ENCODE results near the gene PIGK.
A peak's percentile ranks its signal among the peaks of the same experiment; 100 is the strongest.

PIGK gene

DNA sequence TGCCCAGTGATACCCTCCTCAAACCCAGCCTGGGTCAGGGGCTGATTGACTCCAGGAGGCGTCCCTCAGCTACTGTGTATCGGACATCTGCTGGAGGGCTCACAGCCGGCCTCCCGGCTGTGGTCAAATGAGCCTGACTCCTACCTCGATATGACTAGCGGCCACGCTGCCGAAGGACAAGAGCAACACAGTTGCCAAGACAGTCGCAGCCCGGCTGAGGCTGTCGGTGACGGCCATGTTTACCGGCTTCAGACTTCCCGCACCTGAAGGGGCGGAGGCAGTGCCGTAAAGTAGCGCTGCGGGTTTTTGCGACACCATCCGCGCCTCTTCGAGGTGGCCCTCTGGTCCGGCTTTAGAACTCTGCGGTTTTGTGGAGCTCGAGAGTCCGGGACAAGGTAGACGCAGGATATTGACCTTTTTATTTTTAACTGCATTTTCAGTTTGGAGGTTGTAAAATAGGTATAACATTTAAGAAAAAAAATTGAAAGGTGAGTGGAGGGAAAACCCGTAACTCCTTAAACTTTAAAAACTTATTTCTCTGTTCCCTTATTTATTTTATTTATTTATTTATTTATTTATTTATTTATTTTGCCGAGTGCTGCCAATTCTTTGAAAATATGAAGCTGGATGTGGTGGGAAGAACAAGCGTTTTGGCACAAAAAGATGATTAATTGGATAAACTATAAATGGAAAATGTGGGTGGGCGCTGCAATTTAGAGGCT is at the start of gene PIGK:
TSS of gene PIGK (minus strand) at position 265 of the 722 bp plus-strand sequence. CDS start at position 237, 28 bp downstream.
- DNase-seq (ENCODE audit: low read depth) = peak; percentile 37
- TF ChIP-seq, protein P1, sequence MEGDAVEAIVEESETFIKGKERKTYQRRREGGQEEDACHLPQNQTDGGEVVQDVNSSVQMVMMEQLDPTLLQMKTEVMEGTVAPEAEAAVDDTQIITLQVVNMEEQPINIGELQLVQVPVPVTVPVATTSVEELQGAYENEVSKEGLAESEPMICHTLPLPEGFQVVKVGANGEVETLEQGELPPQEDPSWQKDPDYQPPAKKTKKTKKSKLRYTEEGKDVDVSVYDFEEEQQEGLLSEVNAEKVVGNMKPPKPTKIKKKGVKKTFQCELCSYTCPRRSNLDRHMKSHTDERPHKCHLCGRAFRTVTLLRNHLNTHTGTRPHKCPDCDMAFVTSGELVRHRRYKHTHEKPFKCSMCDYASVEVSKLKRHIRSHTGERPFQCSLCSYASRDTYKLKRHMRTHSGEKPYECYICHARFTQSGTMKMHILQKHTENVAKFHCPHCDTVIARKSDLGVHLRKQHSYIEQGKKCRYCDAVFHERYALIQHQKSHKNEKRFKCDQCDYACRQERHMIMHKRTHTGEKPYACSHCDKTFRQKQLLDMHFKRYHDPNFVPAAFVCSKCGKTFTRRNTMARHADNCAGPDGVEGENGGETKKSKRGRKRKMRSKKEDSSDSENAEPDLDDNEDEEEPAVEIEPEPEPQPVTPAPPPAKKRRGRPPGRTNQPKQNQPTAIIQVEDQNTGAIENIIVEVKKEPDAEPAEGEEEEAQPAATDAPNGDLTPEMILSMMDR (IDR thresholded peaks at IDR 0.05; ENCODE audit: control insufficient read depth, insufficient read depth, low read depth, low read length, missing control alignments) = no peak
- H3K4me3 ChIP-seq (ENCODE audit: control insufficient read depth, low read depth, low read length) = peak within 1 kb of the TSS; percentile 84

DNA sequence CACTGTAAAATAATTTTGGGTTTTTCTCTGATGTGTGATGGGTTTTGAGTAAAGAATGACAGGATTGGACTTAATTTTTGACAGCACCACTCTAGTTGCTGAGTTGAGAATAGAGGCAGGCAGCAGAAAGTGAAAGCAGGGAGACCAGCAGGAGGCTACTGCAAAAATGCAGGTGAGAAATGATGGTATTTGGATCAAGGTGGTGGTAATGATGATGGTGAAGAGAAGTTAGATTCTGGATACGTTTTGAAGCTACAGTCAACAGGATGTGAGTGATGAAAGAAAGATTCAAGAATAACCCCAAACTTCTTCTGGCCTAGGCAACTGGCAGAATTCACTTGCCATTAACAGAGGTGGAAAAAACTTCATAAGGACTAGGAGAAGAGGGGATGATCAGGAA is 47.8 kb upstream of the PIGK start:
- TF ChIP-seq, protein P1 (IDR thresholded peaks at IDR 0.05; ENCODE audit: control insufficient read depth, insufficient read depth, low read depth, low read length, missing control alignments) = no peak
- H3K4me3 ChIP-seq (ENCODE audit: control insufficient read depth, low read depth, low read length) = no peak overlapping the region
- no peak for DNase-seq (ENCODE audit: low read depth)

DNA sequence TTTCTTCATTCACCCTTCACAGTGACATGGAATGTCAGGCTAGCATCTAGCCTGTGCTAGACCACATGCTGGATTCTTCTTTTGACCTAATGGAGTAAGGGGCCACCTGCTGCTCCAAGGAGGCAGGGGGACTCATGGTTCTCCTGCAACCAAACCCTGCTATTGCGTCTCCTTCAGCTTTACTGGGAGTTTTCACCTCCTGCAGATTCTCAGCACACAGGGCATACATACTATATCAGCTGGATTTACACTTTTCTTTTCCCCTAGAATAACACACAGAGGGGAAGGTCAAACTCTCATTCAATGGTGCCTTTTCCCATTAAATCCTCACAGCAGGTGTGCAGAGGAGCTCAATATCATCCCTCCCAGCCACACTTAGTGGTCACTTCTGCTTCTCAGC is 46.0 kb upstream of the PIGK start:
- H3K4me3 ChIP-seq (ENCODE audit: control insufficient read depth, low read depth, low read length) = no peak overlapping the region
- TF ChIP-seq, protein P1 (IDR thresholded peaks at IDR 0.05; ENCODE audit: control insufficient read depth, insufficient read depth, low read depth, low read length, missing control alignments) = no peak
- DNase-seq (ENCODE audit: low read depth) = no peak

DNA sequence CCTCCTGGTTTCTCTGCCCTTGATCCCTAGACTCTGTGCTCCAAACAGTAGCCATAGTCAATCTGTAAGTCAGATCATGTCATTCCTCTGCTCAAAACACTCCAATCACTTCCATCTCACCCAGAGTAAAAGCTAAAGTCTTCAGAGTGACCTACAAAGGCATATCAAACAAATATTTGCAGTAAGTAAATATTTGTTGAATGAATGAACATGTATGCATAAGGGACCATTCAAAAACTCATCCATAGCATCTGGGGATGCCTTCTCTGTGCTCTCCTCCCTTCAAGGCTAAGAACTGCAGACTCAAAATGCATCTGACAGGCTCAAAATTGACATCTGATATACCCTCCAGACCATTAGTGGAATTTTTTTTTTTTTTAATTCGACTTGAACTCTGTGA is 44.5 kb upstream of the PIGK start:
- TF ChIP-seq, protein P1 (IDR thresholded peaks at IDR 0.05; ENCODE audit: control insufficient read depth, insufficient read depth, low read depth, low read length, missing control alignments) = no peak
- no peak overlapping the region for H3K4me3 ChIP-seq (ENCODE audit: control insufficient read depth, low read depth, low read length)
- DNase-seq (ENCODE audit: low read depth) = no peak

DNA sequence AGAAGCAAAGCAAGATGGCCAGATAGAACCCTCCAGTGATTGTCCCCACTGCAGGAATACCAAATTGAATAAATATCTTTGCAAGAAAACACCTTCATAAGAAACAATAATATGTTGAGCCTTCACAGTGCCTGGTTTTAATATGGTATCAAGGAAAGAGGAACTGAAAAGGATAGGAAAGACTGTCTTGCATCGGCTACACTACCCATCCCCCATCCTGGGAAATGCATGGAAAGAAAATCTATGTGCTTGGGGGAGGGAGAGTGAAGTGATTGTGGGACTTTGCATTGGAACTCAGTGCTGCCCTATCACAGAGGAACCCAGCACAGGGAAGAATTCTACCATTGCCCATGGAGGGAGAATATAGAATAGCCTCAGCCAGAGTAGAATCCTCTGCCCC is 34.0 kb upstream of the PIGK start:
- no peak for DNase-seq (ENCODE audit: low read depth)
- H3K4me3 ChIP-seq (ENCODE audit: control insufficient read depth, low read depth, low read length) = no peak overlapping the region
- TF ChIP-seq, protein P1 (IDR thresholded peaks at IDR 0.05; ENCODE audit: control insufficient read depth, insufficient read depth, low read depth, low read length, missing control alignments) = no peak

DNA sequence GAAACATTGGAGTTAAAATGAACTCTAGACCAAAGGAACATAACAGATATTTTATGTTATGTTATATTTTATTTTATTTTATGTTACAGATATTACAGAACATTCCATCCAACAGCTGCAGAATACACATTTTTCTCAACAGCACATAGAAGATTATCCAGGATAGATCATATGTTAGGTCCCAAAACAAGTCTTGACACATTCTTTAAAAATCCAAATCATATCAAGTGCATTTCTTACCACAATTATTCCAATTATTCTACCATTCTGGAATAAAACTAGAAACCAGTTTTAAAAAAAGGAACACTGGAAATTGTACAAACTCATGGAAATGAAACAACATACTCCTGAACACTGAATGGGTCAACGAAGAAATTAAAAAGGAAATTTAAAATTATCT is 30.9 kb upstream of the PIGK start:
- H3K4me3 ChIP-seq (ENCODE audit: control insufficient read depth, low read depth, low read length) = no peak overlapping the region
- TF ChIP-seq, protein P1 (IDR thresholded peaks at IDR 0.05; ENCODE audit: control insufficient read depth, insufficient read depth, low read depth, low read length, missing control alignments) = no peak
- DNase-seq (ENCODE audit: low read depth) = no peak

Data from AG09309 (cell line).